Glutamatergic neuron (in vitro differentiated cells): ENCODE results near the gene WDR5. TPM values are rescaled to one million over a fixed set of nuclear protein-coding genes. Genes with fewer than 3 reads are reported as not detected.

Experiments
- DNase-seq: peaks from one replicate; pipeline ENCODE4 v3.0.0; 2022
- H3K27ac Mint-ChIP-seq: one replicate; pipeline ENCODE4 v1.8.0; 2020; ENCODE audit warnings: mild to moderate bottlenecking, mixed read lengths, inconsistent platforms; ENCODE audit not compliant: unreplicated experiment
- H3K27me3 Mint-ChIP-seq: one replicate; pipeline ENCODE4 v1.8.0; 2020; ENCODE audit warnings: mild to moderate bottlenecking, moderate library complexity, mixed read lengths, inconsistent platforms; ENCODE audit not compliant: unreplicated experiment
- H3K36me3 Mint-ChIP-seq: one replicate; pipeline ENCODE4 v1.8.0; 2020; ENCODE audit warnings: mild to moderate bottlenecking, mixed read lengths, inconsistent platforms; ENCODE audit not compliant: unreplicated experiment
- H3K4me1 Mint-ChIP-seq: one replicate; pipeline ENCODE4 v1.8.0; 2020; ENCODE audit warnings: mild to moderate bottlenecking, low read depth, mixed read lengths, inconsistent platforms; ENCODE audit not compliant: unreplicated experiment
- H3K4me3 Mint-ChIP-seq: one replicate; pipeline ENCODE4 v1.8.0; 2020; ENCODE audit warnings: mild to moderate bottlenecking, mixed read lengths, inconsistent platforms; ENCODE audit not compliant: unreplicated experiment
- H3K9me3 Mint-ChIP-seq: one replicate; pipeline ENCODE4 v1.8.0; 2020; ENCODE audit warnings: mild to moderate bottlenecking, moderate library complexity, mixed read lengths, inconsistent platforms; ENCODE audit not compliant: unreplicated experiment
- total RNA-seq: library from RNA; stranded (reverse); fragmentation: NEBNext Ultra II Directional; extraction: Animal tissue kit (Norgen Biotek cat#: 25700); gene quantifications from one replicate; pipeline ENCODE4 v1.2.1, GENCODE V29; 2021; ENCODE audit not compliant: unreplicated experiment
- TF ChIP-seq, protein P1 (sequence below): fragments of 200-600 bp; sonication (generic); IDR thresholded peaks from one replicate; pipeline ENCODE4 v1.5.0; 2021; ENCODE audit not compliant: partially characterized antibody, unreplicated experiment

WDR5 gene
- total RNA-seq, 1 donor from 2014 or later: 45.9 TPM

DNA sequence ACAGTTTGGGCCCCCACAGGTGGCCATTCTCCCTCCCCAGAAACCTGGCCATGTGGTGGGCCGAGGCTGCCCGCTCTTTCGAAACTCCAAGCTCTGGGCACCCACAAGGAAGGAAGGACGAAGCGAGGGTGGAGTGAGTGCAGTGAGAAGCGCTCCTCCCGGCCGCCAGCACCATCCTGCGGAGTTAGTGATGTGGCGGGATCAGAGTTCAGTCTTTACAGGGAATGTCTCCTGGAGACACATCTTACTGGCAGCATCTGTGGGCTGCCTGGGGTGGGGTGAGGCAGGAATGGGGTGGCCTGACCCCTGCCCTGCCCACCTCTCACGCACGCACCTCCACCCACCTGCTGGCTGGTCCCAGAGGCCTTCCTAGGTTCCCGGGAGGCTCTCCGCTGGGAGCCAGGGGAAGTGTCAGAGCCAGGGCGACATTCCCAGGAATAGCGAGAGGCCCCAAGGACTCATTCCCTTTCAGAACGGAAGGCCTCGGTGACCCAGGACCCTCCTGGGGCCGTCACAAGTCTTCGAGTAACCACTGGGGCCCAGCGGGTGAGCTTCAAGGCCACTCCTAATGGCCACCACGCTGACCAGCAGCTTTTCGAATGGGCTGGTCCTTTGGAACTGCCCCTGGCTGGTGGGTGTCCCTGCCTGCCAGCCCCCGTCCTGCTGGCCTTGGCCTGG, 34.0 kb downstream of the WDR5 start:
- DNase-seq: no peak
- H3K27ac Mint-ChIP-seq: no peak overlapping the region
- H3K36me3 Mint-ChIP-seq: no peaks in the 10 kb centered on the region
- no peak overlapping the region for H3K4me3 Mint-ChIP-seq
- H3K9me3 Mint-ChIP-seq: peaks cover 1% of the 10 kb centered on the region
- H3K4me1 Mint-ChIP-seq: peaks cover 3% of the 10 kb centered on the region
- H3K27me3 Mint-ChIP-seq: peaks cover 6% of the 10 kb centered on the region
- TF ChIP-seq, protein P1, sequence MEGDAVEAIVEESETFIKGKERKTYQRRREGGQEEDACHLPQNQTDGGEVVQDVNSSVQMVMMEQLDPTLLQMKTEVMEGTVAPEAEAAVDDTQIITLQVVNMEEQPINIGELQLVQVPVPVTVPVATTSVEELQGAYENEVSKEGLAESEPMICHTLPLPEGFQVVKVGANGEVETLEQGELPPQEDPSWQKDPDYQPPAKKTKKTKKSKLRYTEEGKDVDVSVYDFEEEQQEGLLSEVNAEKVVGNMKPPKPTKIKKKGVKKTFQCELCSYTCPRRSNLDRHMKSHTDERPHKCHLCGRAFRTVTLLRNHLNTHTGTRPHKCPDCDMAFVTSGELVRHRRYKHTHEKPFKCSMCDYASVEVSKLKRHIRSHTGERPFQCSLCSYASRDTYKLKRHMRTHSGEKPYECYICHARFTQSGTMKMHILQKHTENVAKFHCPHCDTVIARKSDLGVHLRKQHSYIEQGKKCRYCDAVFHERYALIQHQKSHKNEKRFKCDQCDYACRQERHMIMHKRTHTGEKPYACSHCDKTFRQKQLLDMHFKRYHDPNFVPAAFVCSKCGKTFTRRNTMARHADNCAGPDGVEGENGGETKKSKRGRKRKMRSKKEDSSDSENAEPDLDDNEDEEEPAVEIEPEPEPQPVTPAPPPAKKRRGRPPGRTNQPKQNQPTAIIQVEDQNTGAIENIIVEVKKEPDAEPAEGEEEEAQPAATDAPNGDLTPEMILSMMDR: no peak

DNA sequence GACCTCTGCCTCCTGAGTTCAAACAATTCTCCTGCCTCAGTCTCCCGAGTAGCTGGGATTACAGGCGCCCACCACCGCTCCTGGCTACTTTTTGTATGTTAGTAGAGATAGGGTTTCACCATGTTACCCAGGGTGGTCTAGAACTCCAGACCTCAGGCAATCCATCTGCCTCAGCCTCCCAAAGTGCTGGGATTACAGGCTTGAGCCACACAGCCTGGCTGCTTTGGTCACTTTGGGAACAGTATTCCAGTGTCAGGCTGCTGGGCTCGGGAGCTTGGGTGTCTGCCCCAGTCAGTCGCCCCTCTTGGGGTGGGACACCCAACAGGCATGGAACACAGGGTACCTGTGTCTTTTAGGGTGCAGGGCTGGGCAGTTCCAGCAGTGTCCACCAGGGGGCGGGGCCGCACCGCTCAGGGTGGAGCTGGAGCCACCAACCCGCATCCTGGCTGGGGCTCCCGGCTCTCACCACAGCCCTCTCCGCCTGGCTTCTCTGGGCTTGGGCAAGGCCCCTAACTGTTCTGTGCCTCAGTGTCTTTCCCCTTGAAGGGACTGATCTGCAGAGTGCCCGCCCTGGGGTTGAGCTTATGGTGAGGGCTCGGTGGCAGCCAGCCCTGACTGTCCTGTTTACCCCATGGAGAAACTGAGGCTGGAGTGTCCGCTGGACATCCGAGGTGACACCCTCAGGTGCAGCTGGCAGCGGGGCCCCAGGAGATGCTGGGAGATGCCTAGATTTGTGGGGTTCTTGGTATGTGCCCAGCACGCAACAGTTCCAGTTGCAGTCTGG, 34.8 kb downstream of the WDR5 start:
- no peak for DNase-seq
- Mint-ChIP-seq H3K36me3 (no peaks in the 10 kb centered on the region), H3K27me3 (peaks cover 6% of the 10 kb centered on the region), H3K9me3 (peaks cover 3% of the 10 kb centered on the region), H3K4me1 (peaks cover 3% of the 10 kb centered on the region), H3K27ac (no peak overlapping the region), H3K4me3 (no peak overlapping the region)
- TF ChIP-seq, protein P1: no peak

DNA sequence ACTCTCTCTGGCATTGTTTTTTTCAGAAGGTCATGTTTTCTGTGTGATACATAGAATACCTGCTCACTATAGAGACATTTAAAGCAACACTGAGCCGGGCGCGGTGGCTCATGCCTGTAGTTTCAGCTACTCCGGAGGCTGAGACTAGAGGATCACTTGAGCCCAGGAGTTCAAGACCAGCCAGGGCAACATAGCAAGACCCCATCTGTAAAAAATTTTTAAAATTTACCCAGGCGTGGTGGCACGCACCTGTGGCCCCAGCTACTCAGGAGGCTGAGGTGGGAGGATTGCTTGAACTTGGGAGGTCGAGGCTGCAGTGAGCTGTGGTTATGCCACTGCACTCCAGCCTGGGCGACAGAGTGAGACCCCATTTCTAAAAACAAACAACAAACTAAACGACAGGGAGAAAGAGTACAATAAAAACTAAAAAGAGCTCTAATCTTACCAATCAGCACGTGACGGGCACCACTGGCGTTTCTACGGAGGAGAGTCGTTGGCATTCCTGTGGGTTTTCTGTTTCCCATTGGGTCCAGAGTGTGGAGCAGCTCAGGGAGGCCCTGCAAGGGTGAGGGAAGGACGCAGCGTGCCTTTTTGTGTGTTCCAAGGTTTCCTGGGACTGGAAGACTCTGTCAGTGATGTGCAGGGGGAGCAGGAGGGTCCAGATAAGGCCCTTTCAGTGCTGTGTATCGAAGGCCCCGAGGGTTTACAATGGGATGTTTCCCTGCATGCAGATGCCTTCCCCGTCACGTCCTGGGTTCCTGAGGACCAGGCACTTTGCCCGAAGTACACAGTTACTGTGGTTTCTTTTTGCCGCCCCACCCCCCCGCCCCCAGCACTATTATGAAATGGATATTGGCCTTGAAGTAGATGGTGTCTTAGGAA, 35.7 kb downstream of the WDR5 start:
- H3K4me3 Mint-ChIP-seq: no peak overlapping the region

DNA sequence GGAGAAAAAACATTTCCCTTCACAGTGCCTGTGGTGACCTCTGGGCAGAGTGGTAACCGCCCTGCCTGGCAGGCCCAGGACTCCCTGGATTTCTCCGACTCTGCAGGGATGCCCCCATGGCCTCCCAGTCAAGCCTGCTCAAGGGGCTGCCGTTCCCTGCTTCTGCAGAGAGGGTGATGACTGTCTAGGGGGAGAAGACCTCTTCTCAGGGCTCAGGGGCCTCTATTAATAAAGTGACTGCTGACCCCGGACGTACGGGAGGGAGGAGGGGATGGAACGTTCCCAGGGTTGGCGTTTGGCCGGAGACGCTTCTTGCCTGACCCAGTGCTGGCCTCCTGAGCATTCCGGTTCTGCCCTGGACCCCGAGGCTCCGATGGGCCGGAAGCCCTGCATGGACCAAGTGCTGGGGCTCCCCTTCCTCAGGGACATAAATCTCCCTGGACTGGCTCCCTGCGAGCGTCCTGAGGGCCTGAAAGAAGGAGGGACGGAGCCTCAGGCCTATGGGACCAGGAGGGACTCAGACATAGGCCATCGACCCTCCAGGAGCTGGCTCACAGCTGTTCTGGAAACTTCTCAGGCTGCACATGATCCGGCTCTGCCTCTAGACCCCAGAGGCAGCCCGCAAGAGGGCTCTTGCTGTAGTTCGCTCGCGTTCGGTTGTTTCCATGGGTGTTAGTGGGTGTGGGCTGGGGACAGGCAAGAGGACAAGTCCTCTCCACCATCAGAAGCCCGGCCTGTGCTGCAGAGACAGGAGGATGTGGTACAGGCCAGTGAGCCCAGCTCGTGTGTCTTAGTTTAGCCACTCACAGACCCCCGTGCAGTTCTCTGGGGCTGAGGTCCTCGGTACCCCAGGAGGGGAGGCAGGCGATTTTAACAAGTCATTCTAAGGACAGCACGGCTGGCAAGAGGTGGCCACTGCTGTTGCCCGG, 36.6 kb downstream of the WDR5 start:
- H3K36me3 Mint-ChIP-seq: no peaks in the 10 kb centered on the region
- DNase-seq: no peak
- H3K27me3 Mint-ChIP-seq: peaks cover 8% of the 10 kb centered on the region
- H3K4me1 Mint-ChIP-seq: peaks cover 3% of the 10 kb centered on the region
- H3K27ac Mint-ChIP-seq: no peak overlapping the region
- TF ChIP-seq, protein P1: no peak
- peaks cover 3% of the 10 kb centered on the region for H3K9me3 Mint-ChIP-seq
- no peak overlapping the region for H3K4me3 Mint-ChIP-seq

More for the DNA sequence above, 35.7 kb downstream of the WDR5 start:
- TF ChIP-seq, protein P1: no peak
- DNase-seq: no peak
- no peak overlapping the region for H3K27ac Mint-ChIP-seq
- H3K27me3 Mint-ChIP-seq: peaks cover 6% of the 10 kb centered on the region
- peaks cover 3% of the 10 kb centered on the region for H3K9me3 Mint-ChIP-seq
- H3K36me3 Mint-ChIP-seq: no peaks in the 10 kb centered on the region
- peaks cover 3% of the 10 kb centered on the region for H3K4me1 Mint-ChIP-seq
